H1 (cell line): ENCODE results near the gene MBNL2. TPM values are rescaled to one million over a fixed set of nuclear protein-coding genes. Genes with fewer than 3 reads are reported as not detected.

Experiments
- CTCF ChIA-PET: fragments of 300-600 bp; sonication (Branson Sonifier 250); formaldehyde crosslinking; loops from one replicate; lab custom pipeline; 2021; ENCODE audit not compliant: partially characterized antibody; lab: Charles Lee
- POLR2A ChIA-PET: fragments of 300-600 bp; sonication (Branson Sonifier 250); formaldehyde crosslinking; loops from one replicate; lab custom pipeline; 2021; ENCODE audit warnings: inconsistent platforms; ENCODE audit not compliant: partially characterized antibody; lab: Charles Lee
- DNase-seq, 2 experiments: peaks; one replicate each; pipeline versions ENCODE4 v3.0.0 to v3.0.0-alpha.2; 2010 to 2022; ENCODE audit warnings: low spot score in 2 of 2, low read depth in 1 of 2, mixed read lengths in 1 of 2
- FAIRE-seq: peaks from 2 replicates; lab custom pipeline; 2011; peaks lifted over from hg19 to GRCh38; lab: Jason Lieb, UNC
- H2AFZ ChIP-seq: 2 replicates; pipeline ENCODE4 v1.8.1; 2012; ENCODE audit warnings: low read length, inconsistent platforms
- H2AK5ac ChIP-seq: 2 replicates; pipeline ENCODE4 v1.6.1; 2013; ENCODE audit warnings: low read depth, low read length
- H2BK120ac ChIP-seq: replicated peaks from 2 replicates; pipeline ENCODE3; 2013; ENCODE audit warnings: low read depth, low read length, inconsistent platforms
- H2BK12ac ChIP-seq: 2 replicates; pipeline ENCODE4 v1.6.1; 2013; ENCODE audit warnings: low read depth, low read length
- H2BK15ac ChIP-seq: 2 replicates; pipeline ENCODE4 v1.6.1; 2013; ENCODE audit warnings: low read length
- H2BK20ac ChIP-seq: 2 replicates; pipeline ENCODE4 v1.6.1; 2013; ENCODE audit warnings: low read length
- H2BK5ac ChIP-seq: 2 replicates; pipeline ENCODE4 v1.6.1; 2013; ENCODE audit warnings: low read depth, low read length
- H3K14ac ChIP-seq: 2 replicates; pipeline ENCODE4 v1.6.1; 2013; ENCODE audit warnings: inconsistent platforms; ENCODE audit not compliant: insufficient read length
- H3K18ac ChIP-seq: 2 replicates; pipeline ENCODE4 v1.6.1; 2013; ENCODE audit warnings: low read length; ENCODE audit errors: extremely low read depth
- H3K23ac ChIP-seq: 2 replicates; pipeline ENCODE4 v1.6.1; 2013; ENCODE audit warnings: inconsistent platforms; ENCODE audit not compliant: insufficient read length
- H3K23me2 ChIP-seq: 2 replicates; pipeline ENCODE4 v1.6.1; 2013; ENCODE audit warnings: low read depth, low read length
- H3K27ac ChIP-seq: 2 replicates; pipeline ENCODE4 v1.6.1; 2011; ENCODE audit warnings: low read depth, low read length, inconsistent platforms
- H3K27me3 ChIP-seq, 4 experiments: replicated peaks in 1 of 4; 1 replicate in 1 of 4; 2 replicates in 3 of 4; pipeline versions ENCODE4 v1.6.1 to v1.8.1; 2011 to 2013; ENCODE audit warnings: low read length in 3 of 4, mild to moderate bottlenecking in 3 of 4, inconsistent platforms in 2 of 4, mixed read lengths in 2 of 4, moderate library complexity in 1 of 4; ENCODE audit not compliant: control insufficient read depth in 3 of 4, insufficient read depth in 3 of 4; ENCODE audit errors: extremely low read depth in 1 of 4
- H3K36me3 ChIP-seq, 4 experiments: 2 replicates each; pipeline versions ENCODE4 v1.6.1 to v1.8.1; 2011 to 2013; ENCODE audit warnings: mild to moderate bottlenecking in 4 of 4, low read length in 3 of 4, moderate library complexity in 2 of 4, control low read depth in 1 of 4, inconsistent platforms in 1 of 4; ENCODE audit not compliant: insufficient read depth in 4 of 4, control insufficient read depth in 2 of 4
- H3K4ac ChIP-seq: replicated peaks from 2 replicates; pipeline ENCODE3; 2013; ENCODE audit warnings: low read length, low read depth, mixed read lengths, inconsistent platforms; ENCODE audit not compliant: insufficient read length
- H3K4me1 ChIP-seq, 4 experiments: replicated peaks in 1 of 4; 1 replicate in 1 of 4; 2 replicates in 3 of 4; pipeline versions ENCODE4 v1.6.1 to v1.8.1; 2011 to 2013; ENCODE audit warnings: low read length in 3 of 4, inconsistent platforms in 2 of 4, mixed read lengths in 1 of 4; ENCODE audit not compliant: insufficient read depth in 4 of 4, control insufficient read depth in 3 of 4
- H3K4me2 ChIP-seq, 2 experiments: 2 replicates each; pipeline versions ENCODE4 v1.6.1 to v1.8.1; 2011 to 2013; ENCODE audit warnings: low read depth in 2 of 2, low read length in 2 of 2, control low read depth in 1 of 2, inconsistent platforms in 1 of 2, mild to moderate bottlenecking in 1 of 2; ENCODE audit not compliant: insufficient read depth in 1 of 2
- H3K4me3 ChIP-seq, 4 experiments: fragments of 200-600, 300-600 bp in 1 of 4; sonication (generic), shearing (Covaris generic), sonication (Bioruptor Twin) in 1 of 4; 2 replicates each; pipeline versions ENCODE4 v1.5.1 to v1.8.1; 2011 to 2016; ENCODE audit warnings: low read length in 4 of 4, low read depth in 3 of 4, control low read depth in 2 of 4, inconsistent platforms in 2 of 4, mild to moderate bottlenecking in 2 of 4, mixed read lengths in 1 of 4, moderate library complexity in 1 of 4; ENCODE audit not compliant: insufficient read depth in 2 of 4; ENCODE audit errors: extremely low read depth in 1 of 4
- H3K56ac ChIP-seq: replicated peaks from 2 replicates; pipeline ENCODE3; 2013; ENCODE audit warnings: low read depth, mild to moderate bottlenecking, mixed read lengths, low read length, inconsistent platforms; ENCODE audit not compliant: insufficient read length
- H3K79me1 ChIP-seq: 2 replicates; pipeline ENCODE4 v1.6.1; 2013; ENCODE audit warnings: low read depth, low read length, control low read depth
- H3K79me2 ChIP-seq, 2 experiments: 2 replicates each; pipeline versions ENCODE4 v1.6.1 to v1.8.1; 2012 to 2013; ENCODE audit warnings: low read length in 2 of 2, mild to moderate bottlenecking in 2 of 2, inconsistent platforms in 1 of 2; ENCODE audit not compliant: insufficient read depth in 2 of 2, control insufficient read depth in 1 of 2
- H3K9ac ChIP-seq, 4 experiments: replicated peaks in 1 of 4; 1 replicate in 1 of 4; 2 replicates in 3 of 4; pipeline versions ENCODE4 v1.6.1 to v1.8.1; 2011 to 2013; ENCODE audit warnings: low read depth in 3 of 4, low read length in 3 of 4, control low read depth in 2 of 4, mild to moderate bottlenecking in 2 of 4, moderate library complexity in 2 of 4, inconsistent platforms in 1 of 4; ENCODE audit errors: extremely low read depth in 1 of 4
- H3K9me3 ChIP-seq, 2 experiments: 2 replicates each; pipeline versions ENCODE4 v1.6.1 to v1.8.1; 2012 to 2013; ENCODE audit warnings: mild to moderate bottlenecking in 2 of 2, moderate library complexity in 2 of 2, control low read depth in 1 of 2, inconsistent platforms in 1 of 2, low read depth in 1 of 2, low read length in 1 of 2, mixed read lengths in 1 of 2; ENCODE audit not compliant: insufficient read depth in 2 of 2
- H4K20me1 ChIP-seq, 2 experiments: replicated peaks in 1 of 2; 2 replicates each; pipeline versions ENCODE3 to v1.8.1; 2011 to 2013; ENCODE audit warnings: inconsistent platforms in 2 of 2, low read length in 2 of 2, mild to moderate bottlenecking in 1 of 2; ENCODE audit not compliant: insufficient read depth in 2 of 2, control insufficient read depth in 1 of 2
- H4K5ac ChIP-seq: 2 replicates; pipeline ENCODE4 v1.6.1; 2013; ENCODE audit warnings: low read length, low read depth, mixed read lengths, inconsistent platforms; ENCODE audit not compliant: insufficient read length
- H4K8ac ChIP-seq: 2 replicates; pipeline ENCODE4 v1.8.0; 2013; ENCODE audit warnings: mild to moderate bottlenecking, moderate library complexity, low read length, inconsistent platforms; ENCODE audit not compliant: insufficient read depth; ENCODE audit errors: extremely low read depth
- H4K91ac ChIP-seq: replicated peaks from 2 replicates; pipeline ENCODE3; 2013; ENCODE audit warnings: low read length, mixed read lengths, inconsistent platforms; ENCODE audit not compliant: insufficient read length
- ASH2L ChIP-seq: fragments of 200-600, 300-600 bp; sonication (generic); IDR thresholded peaks from one replicate; pipeline ENCODE4 v1.7.1; 2017; ENCODE audit warnings: low read length
- BACH1 ChIP-seq: IDR thresholded peaks from 2 replicates; pipeline ENCODE4 v1.6.1; 2012; ENCODE audit warnings: low read length, improper control_type of control experiment
- CHD1 ChIP-seq: IDR thresholded peaks from 2 replicates; pipeline ENCODE4 v1.6.1; 2012; ENCODE audit warnings: low read depth, low read length, improper control_type of control experiment
- JUND ChIP-seq: IDR thresholded peaks from 2 replicates; pipeline ENCODE4 v1.6.1; 2011; ENCODE audit warnings: mild to moderate bottlenecking, improper control_type of control experiment, low read length
- KDM1A ChIP-seq: fragments of 200-600, 300-600 bp; sonication (generic); IDR thresholded peaks from 2 replicates; pipeline ENCODE4 v1.7.1; 2016; ENCODE audit warnings: mild to moderate bottlenecking, low read length, borderline replicate concordance
- NRF1 ChIP-seq: IDR thresholded peaks from 2 replicates; pipeline ENCODE4 v1.6.1; 2011; ENCODE audit warnings: mild to moderate bottlenecking, low read depth, low read length, improper control_type of control experiment
- PHF8 ChIP-seq: fragments of 200-600 bp; sonication (generic); conservative IDR thresholded peaks from 2 replicates; pipeline ENCODE4 v1.7.1; 2012; ENCODE audit warnings: low read depth, mild to moderate bottlenecking, inconsistent platforms, low read length, moderate library complexity
- RNF2 ChIP-seq: fragments of 200-900, 300-1000 bp; sonication (generic); IDR thresholded peaks from 2 replicates; pipeline ENCODE4 v1.7.1; 2016; ENCODE audit warnings: borderline replicate concordance, low read depth, mild to moderate bottlenecking, antibody characterized with exemption, low read length; ENCODE audit not compliant: poor library complexity, severe bottlenecking; ENCODE audit errors: missing control alignments
- SP4 ChIP-seq: IDR thresholded peaks from 2 replicates; pipeline ENCODE4 v1.6.1; 2012; ENCODE audit warnings: low read length, inconsistent platforms
- SRF ChIP-seq: IDR thresholded peaks from 2 replicates; pipeline ENCODE4 v1.6.1; 2011; ENCODE audit warnings: mild to moderate bottlenecking, low read depth, low read length, moderate library complexity
- YY1 ChIP-seq: IDR thresholded peaks from 2 replicates; pipeline ENCODE4 v1.6.1; 2011; ENCODE audit warnings: low read depth, mild to moderate bottlenecking, low read length
- WGBS, 2 experiments: shearing (Covaris generic) in 1 of 2; methylation state at CpG; one replicate each; pipeline versions ENCODE4 v1.1.6 to v1.1.7; 2013 to 2015; ENCODE audit warnings: low lambda C conversion rate in 2 of 2, mixed read lengths in 2 of 2, inconsistent platforms in 1 of 2, low coverage in 1 of 2, missing lambda C conversion rate in 1 of 2; ENCODE audit not compliant: insufficient replicate concordance in 2 of 2, insufficient coverage in 1 of 2, insufficient read length in 1 of 2; ENCODE audit errors: extremely low coverage in 1 of 2, missing lambda C conversion rate in 1 of 2; 5-methylcytosine and 5-hydroxymethylcytosine counted together
- polyA plus RNA-seq, 7 experiments: library from polyadenylated mRNA; depleted of rRNA in 3 of 7; stranded (reverse) in 5 of 7; unstranded in 2 of 7; fragments of >200 nt in 5 of 7; fragments of 200-250 nt in 2 of 7; gene quantifications; 1 replicate in 5 of 7; 2 replicates in 1 of 7; 4 replicates in 1 of 7; pipeline versions ENCODE4 v1.2.1 to v1.2.3, GENCODE V29; 2011 to 2013; ENCODE audit warnings: missing spikeins in 2 of 7, mixed read lengths in 2 of 7
- total RNA-seq: library from RNA; stranded (reverse); fragmentation: NEBNext Ultra II Directional; extraction: Animal tissue kit (Norgen Biotek cat#: 25700); gene quantifications from 2 replicates; pipeline ENCODE4 v1.2.1, GENCODE V29; 2021
- TF ChIP-seq, protein P1 (sequence below): IDR thresholded peaks from 2 replicates; pipeline ENCODE4 v1.6.1; 2011; ENCODE audit warnings: low read depth, mild to moderate bottlenecking, low read length; ENCODE audit not compliant: insufficient read depth

Gene MBNL2
- total and polyA plus RNA-seq, 2 of the 8 experiments (the other 6 are each of a cell fraction or from before 2014, with no cell fraction given): 1.0 to 2.6 TPM

DNA sequence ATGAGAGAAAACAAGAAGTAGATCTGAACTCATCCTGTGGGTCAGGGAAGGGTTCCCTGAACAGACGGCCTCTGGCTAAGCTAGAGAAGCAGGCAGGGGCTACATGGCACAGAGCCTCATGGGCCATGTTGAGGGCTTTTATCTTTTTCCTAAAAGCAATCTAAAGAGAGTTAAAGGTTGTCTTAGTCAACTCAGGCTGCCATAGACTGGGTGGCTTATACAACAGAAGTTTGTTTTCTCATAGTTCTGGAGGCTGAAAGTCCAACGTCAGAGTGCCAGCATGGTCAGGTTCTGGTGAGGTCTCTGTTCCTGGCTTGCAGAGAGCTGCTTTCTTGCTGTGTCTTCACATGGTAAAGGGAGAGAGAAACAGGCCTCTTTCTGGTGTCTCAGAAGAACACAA is 2.9 kb upstream of the MBNL2 start:
- Histone ChIP-seq H3K56ac (no peak overlapping the region), H4K91ac (no peak overlapping the region), H3K9me3 (no peaks in the 10 kb centered on the region), H2BK5ac (no peak overlapping the region), H3K9ac (no peak overlapping the region), H3K79me2 (no peaks in the 10 kb centered on the region), H3K4ac (no peak overlapping the region), H3K27me3 (peaks cover 0 to 15% (median 8%) of the 10 kb centered on the region in 4 experiments; a peak in 6 of 7 replicates), H4K20me1 (peaks cover 0 to 2% of the 10 kb centered on the region in 2 experiments), H3K14ac (no peak overlapping the region), H2BK12ac (no peak overlapping the region), H3K27ac (no peak overlapping the region), H4K8ac (no peak overlapping the region), H3K4me1 (peaks cover 1 to 13% (median 8%) of the 10 kb centered on the region in 4 experiments; a peak in 6 of 7 replicates), H3K4me2 (no peak overlapping the region), H3K23ac (no peak overlapping the region), H3K23me2 (peaks cover 3% of the 10 kb centered on the region; the same call in 1 of the 2 replicates), H2BK20ac (no peak overlapping the region), H2BK15ac (no peak overlapping the region), H3K79me1 (no peaks in the 10 kb centered on the region), H4K5ac (no peak overlapping the region), H3K36me3 (no peaks in the 10 kb centered on the region), H3K4me3 (no peak overlapping the region), H2AK5ac (no peak overlapping the region), H2AFZ (no peak overlapping the region), H3K18ac (no peak overlapping the region), H2BK120ac (no peak overlapping the region)
- FAIRE-seq (no peak), DNase-seq (no peak)
- ChIA-PET POLR2A (no interaction called here), CTCF (interaction anchor here (1.3 to 1.4 kb wide), 2 partner anchors 109 to 124 kb away, joined by 3 to 4 read pairs; no protein-coding TSS in a partner anchor)
- 90% methylated on average over 2 of the region's 2 CpGs; no CpG with 5 or more reads in 1 of the 2 experiments for WGBS, 2 experiments
- TF ChIP-seq NRF1: no peak
- no peak for TF ChIP-seq RNF2
- TF ChIP-seq KDM1A: no peak
- no peak for TF ChIP-seq SP4
- TF ChIP-seq, protein P1, sequence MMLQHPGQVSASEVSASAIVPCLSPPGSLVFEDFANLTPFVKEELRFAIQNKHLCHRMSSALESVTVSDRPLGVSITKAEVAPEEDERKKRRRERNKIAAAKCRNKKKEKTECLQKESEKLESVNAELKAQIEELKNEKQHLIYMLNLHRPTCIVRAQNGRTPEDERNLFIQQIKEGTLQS: no peak
- no peak for TF ChIP-seq ASH2L
- no peak for TF ChIP-seq YY1
- TF ChIP-seq CHD1: no peak
- TF ChIP-seq BACH1: no peak
- TF ChIP-seq JUND: no peak
- TF ChIP-seq PHF8: no peak
- TF ChIP-seq SRF: no peak
